ENCODE measurements around the gene FARS2. TPM values are rescaled to one million over a fixed set of nuclear protein-coding genes. Genes with fewer than 3 reads are reported as not detected.

Gene FARS2
- total RNA-seq, 1 donor from 2014 or later, result 16.5 TPM

- Histone ChIP-seq H3K4me3 (no peak overlapping the region), H3K9me3 (no peaks in the 10 kb centered on the region), H3K27ac (no peak overlapping the region), H3K4me1 (no peaks in the 10 kb centered on the region), H3K36me3 (no peaks in the 10 kb centered on the region), H3K27me3 (no peaks in the 10 kb centered on the region)
- DNase-seq (ENCODE audit: extremely low spot score in 2 of 2), result no peak
- intact Hi-C loops (cut with DNase I), result no loop called here
- TF ChIP-seq POLR2AphosphoS5 (IDR thresholded peaks at IDR 0.05; ENCODE audit: insufficient read depth in 1 of 2, low read depth in 1 of 2), result no peak
- TF ChIP-seq POLR2A (IDR thresholded peaks at IDR 0.05), result no peak
- no peak for TF ChIP-seq CTCF (IDR thresholded peaks at IDR 0.05)
Measured at GRCh38 chr6:5439749-5440148, 178.4 kb downstream of the FARS2 start.

GRCh38 chr6:5442319-5442718 is 181.0 kb downstream of the FARS2 start:
- H3K27me3 ChIP-seq, result no peaks in the 10 kb centered on the region

GRCh38 chr6:5442916-5443315 is 181.6 kb downstream of the FARS2 start:
- Histone ChIP-seq H3K36me3 (no peaks in the 10 kb centered on the region), H3K4me3 (no peak overlapping the region), H3K9me3 (no peaks in the 10 kb centered on the region), H3K27ac (no peak overlapping the region), H3K4me1 (no peaks in the 10 kb centered on the region), H3K27me3 (no peaks in the 10 kb centered on the region)
- TF ChIP-seq CTCF (IDR thresholded peaks at IDR 0.05) (no peak), POLR2A (IDR thresholded peaks at IDR 0.05) (no peak), POLR2AphosphoS5 (IDR thresholded peaks at IDR 0.05; ENCODE audit: insufficient read depth in 1 of 2, low read depth in 1 of 2) (no peak)
- intact Hi-C loops (cut with DNase I), result no loop called here
- DNase-seq (ENCODE audit: extremely low spot score in 2 of 2), result no peak

More at GRCh38 chr6:5442319-5442718, 181.0 kb downstream of the FARS2 start:
- no peak for DNase-seq (ENCODE audit: extremely low spot score in 2 of 2)
- no peaks in the 10 kb centered on the region for H3K36me3 ChIP-seq
- H3K27ac ChIP-seq, result no peak overlapping the region
- no peaks in the 10 kb centered on the region for H3K4me1 ChIP-seq
- no peaks in the 10 kb centered on the region for H3K9me3 ChIP-seq
- TF ChIP-seq CTCF (IDR thresholded peaks at IDR 0.05), result no peak
- no peak for TF ChIP-seq POLR2AphosphoS5 (IDR thresholded peaks at IDR 0.05; ENCODE audit: insufficient read depth in 1 of 2, low read depth in 1 of 2)
- TF ChIP-seq POLR2A (IDR thresholded peaks at IDR 0.05), result no peak
- intact Hi-C loops (cut with DNase I), result no loop called here
- H3K4me3 ChIP-seq, result no peak overlapping the region

GRCh38 chr6:5443491-5443890 is 182.2 kb downstream of the FARS2 start:
- intact Hi-C loops (cut with DNase I), result no loop called here
- no peaks in the 10 kb centered on the region for H3K4me1 ChIP-seq
- no peak for DNase-seq (ENCODE audit: extremely low spot score in 2 of 2)
- H3K36me3 ChIP-seq, result no peaks in the 10 kb centered on the region
- no peak overlapping the region for H3K4me3 ChIP-seq
- no peak for TF ChIP-seq POLR2A (IDR thresholded peaks at IDR 0.05)
- TF ChIP-seq POLR2AphosphoS5 (IDR thresholded peaks at IDR 0.05; ENCODE audit: insufficient read depth in 1 of 2, low read depth in 1 of 2), result no peak
- no peak for TF ChIP-seq CTCF (IDR thresholded peaks at IDR 0.05)
- H3K9me3 ChIP-seq, result no peaks in the 10 kb centered on the region
- H3K27me3 ChIP-seq, result no peaks in the 10 kb centered on the region
- no peak overlapping the region for H3K27ac ChIP-seq

- Histone ChIP-seq H3K27me3 (no peaks in the 10 kb centered on the region), H3K4me1 (no peaks in the 10 kb centered on the region), H3K9me3 (no peaks in the 10 kb centered on the region), H3K4me3 (no peak overlapping the region), H3K36me3 (no peaks in the 10 kb centered on the region), H3K27ac (no peak overlapping the region)
- no peak for DNase-seq (ENCODE audit: extremely low spot score in 2 of 2)
- intact Hi-C loops (cut with DNase I), result no loop called here
- TF ChIP-seq POLR2A (IDR thresholded peaks at IDR 0.05) (no peak), CTCF (IDR thresholded peaks at IDR 0.05) (no peak), POLR2AphosphoS5 (IDR thresholded peaks at IDR 0.05; ENCODE audit: insufficient read depth in 1 of 2, low read depth in 1 of 2) (no peak)
Measured at GRCh38 chr6:5446362-5447075, 185.2 kb downstream of the FARS2 start.

All from vagina (tissue), 2 donors.